DND-41 (cell line): ENCODE data around the gene MLIP.

Experiments used
- ATAC-seq: fragments of 200-7000 bp; cut with Tn5 transposase; 3 replicates; pipeline ENCODE4 v1.9.1; 2021; ENCODE audit warnings: low read depth; ENCODE audit not compliant: insufficient read depth
- DNase-seq: peaks from one replicate; pipeline ENCODE4 v3.0.0-alpha.2; 2020
- H2AFZ ChIP-seq: 2 replicates; pipeline ENCODE4 v1.6.0; 2012; ENCODE audit warnings: low read depth, low read length
- H3K27ac ChIP-seq: 2 replicates; pipeline ENCODE4 v1.5.1; 2012; ENCODE audit warnings: low read length, inconsistent platforms
- H3K27me3 ChIP-seq: fragments of 200-600 bp; sonication (generic); 2 replicates; pipeline ENCODE4 v1.6.0; 2012; ENCODE audit warnings: low read length, mild to moderate bottlenecking, inconsistent platforms; ENCODE audit not compliant: insufficient read depth, poor library complexity
- H3K36me3 ChIP-seq: 2 replicates; pipeline ENCODE4 v1.5.1; 2012; ENCODE audit warnings: low read length, inconsistent platforms; ENCODE audit not compliant: insufficient read depth
- H3K4me1 ChIP-seq: 2 replicates; pipeline ENCODE4 v1.5.1; 2012; ENCODE audit warnings: mild to moderate bottlenecking, low read length; ENCODE audit not compliant: insufficient read depth
- H3K4me2 ChIP-seq: 2 replicates; pipeline ENCODE4 v1.6.0; 2012; ENCODE audit warnings: mild to moderate bottlenecking, moderate library complexity, low read length, inconsistent platforms; ENCODE audit not compliant: insufficient read depth
- H3K4me3 ChIP-seq, 2 experiments: fragments of 200-600 bp in 1 of 2; shearing (Covaris generic) in 1 of 2; 2 replicates each; pipeline ENCODE4 v1.5.1; 2012 to 2016; ENCODE audit warnings: inconsistent platforms in 2 of 2, low read length in 2 of 2, mild to moderate bottlenecking in 2 of 2, low read depth in 1 of 2, moderate library complexity in 1 of 2
- H3K79me2 ChIP-seq: 2 replicates; pipeline ENCODE4 v1.6.0; 2012; ENCODE audit warnings: low read length, inconsistent platforms; ENCODE audit not compliant: insufficient read depth
- H3K9ac ChIP-seq: 2 replicates; pipeline ENCODE4 v1.6.0; 2012; ENCODE audit warnings: low read depth, mild to moderate bottlenecking, inconsistent platforms, low read length, moderate library complexity
- H3K9me3 ChIP-seq: 2 replicates; pipeline ENCODE4 v1.5.1; 2012; ENCODE audit warnings: low read length, moderate library complexity, mild to moderate bottlenecking, inconsistent platforms; ENCODE audit not compliant: insufficient read depth, severe bottlenecking
- H4K20me1 ChIP-seq: 2 replicates; pipeline ENCODE4 v1.6.0; 2012; ENCODE audit warnings: low read length; ENCODE audit not compliant: insufficient read depth
- CTCF ChIP-seq: IDR thresholded peaks from 2 replicates; pipeline ENCODE4 v1.5.1; 2012; ENCODE audit warnings: borderline replicate concordance, low read length, moderate library complexity, mild to moderate bottlenecking; ENCODE audit not compliant: poor library complexity, severe bottlenecking; ENCODE audit errors: extremely low read depth
- EZH2 ChIP-seq: IDR thresholded peaks from 3 replicates; pipeline ENCODE4 v1.6.1; 2012; ENCODE audit warnings: borderline replicate concordance, low read depth, mild to moderate bottlenecking, moderate library complexity, low read length, inconsistent platforms; ENCODE audit not compliant: severe bottlenecking

The MLIP gene

GRCh38 chr6:54125493-54125892 is 14.2 kb downstream of the MLIP start:
- DNase-seq (no peak), ATAC-seq (no peak)
- Histone ChIP-seq H3K9me3 (no peaks in the 10 kb centered on the region), H3K27ac (no peak overlapping the region), H3K4me3 (no peak overlapping the region), H3K36me3 (no peaks in the 10 kb centered on the region), H4K20me1 (no peaks in the 10 kb centered on the region), H3K4me1 (no peaks in the 10 kb centered on the region), H2AFZ (no peak overlapping the region), H3K79me2 (no peaks in the 10 kb centered on the region), H3K4me2 (no peak overlapping the region), H3K9ac (no peak overlapping the region), H3K27me3 (no peaks in the 10 kb centered on the region)
- TF ChIP-seq EZH2, result no peak

- no peak overlapping the region for H3K27ac ChIP-seq
- no peak overlapping the region for H3K9ac ChIP-seq
- no peaks in the 10 kb centered on the region for H3K79me2 ChIP-seq
- H3K4me1 ChIP-seq, result no peaks in the 10 kb centered on the region
- H3K4me2 ChIP-seq, result no peak overlapping the region
- DNase-seq (no peak), ATAC-seq (no peak)
- TF ChIP-seq CTCF (no peak), EZH2 (no peak)
- no peaks in the 10 kb centered on the region for H3K27me3 ChIP-seq
- no peak overlapping the region for H2AFZ ChIP-seq
- no peaks in the 10 kb centered on the region for H4K20me1 ChIP-seq
- no peaks in the 10 kb centered on the region for H3K36me3 ChIP-seq
- H3K9me3 ChIP-seq, result no peaks in the 10 kb centered on the region
- no peak overlapping the region for H3K4me3 ChIP-seq
Observed at GRCh38 chr6:54130179-54130578, 18.9 kb downstream of the MLIP start.

- ATAC-seq (no peak), DNase-seq (no peak)
- Histone ChIP-seq H2AFZ (no peak overlapping the region), H3K4me2 (no peak overlapping the region), H3K27me3 (no peaks in the 10 kb centered on the region), H4K20me1 (no peaks in the 10 kb centered on the region), H3K4me1 (no peaks in the 10 kb centered on the region), H3K36me3 (no peaks in the 10 kb centered on the region), H3K27ac (no peak overlapping the region), H3K9me3 (no peaks in the 10 kb centered on the region), H3K79me2 (no peaks in the 10 kb centered on the region), H3K9ac (no peak overlapping the region), H3K4me3 (no peak overlapping the region)
- TF ChIP-seq EZH2 (no peak), CTCF (no peak)
Observed at GRCh38 chr6:54132587-54132986, 21.3 kb downstream of the MLIP start.

- Histone ChIP-seq H2AFZ (no peak overlapping the region), H3K4me1 (no peaks in the 10 kb centered on the region)
Observed at GRCh38 chr6:54133186-54133585, 21.9 kb downstream of the MLIP start.

More at GRCh38 chr6:54133186-54133585, 21.9 kb downstream of the MLIP start:
- Histone ChIP-seq H3K79me2 (no peaks in the 10 kb centered on the region), H4K20me1 (no peaks in the 10 kb centered on the region), H3K9ac (no peak overlapping the region), H3K27me3 (no peaks in the 10 kb centered on the region), H3K4me3 (no peak overlapping the region), H3K4me2 (no peak overlapping the region), H3K9me3 (no peaks in the 10 kb centered on the region), H3K36me3 (no peaks in the 10 kb centered on the region), H3K27ac (no peak overlapping the region)
- no peak for DNase-seq
- no peak for ATAC-seq
- TF ChIP-seq CTCF, result no peak
- no peak for TF ChIP-seq EZH2
